A673 (cell line): ENCODE data around the gene CYTH3. TPM values are rescaled to one million over a fixed set of nuclear protein-coding genes. Genes with fewer than 3 reads are reported as not detected.

Experiments used
- BruUV-seq: library from RNA; stranded (reverse); fragments of 400-500 nt; replicated peaks from 2 replicates; lab custom pipeline; 2021; lab: Mats Ljungman, UMichigan
- CTCF ChIA-PET: fragments of 300-600 bp; sonication (Branson Sonifier 250); formaldehyde crosslinking; loops from one replicate; lab custom pipeline; 2022; ENCODE audit warnings: antibody characterized with exemption; lab: Charles Lee
- POLR2A ChIA-PET: fragments of 300-600 bp; sonication (Branson Sonifier 250); formaldehyde crosslinking; loops from one replicate; lab custom pipeline; 2022; ENCODE audit warnings: antibody characterized with exemption; ENCODE audit not compliant: low non-redundant PET; lab: Charles Lee
- DNase-seq: peaks from one replicate; pipeline ENCODE4 v3.0.0-alpha.2; 2015; ENCODE audit warnings: low spot score
- H3K27ac ChIP-seq: fragments of 200-600 bp; sonication (generic); 2 replicates; pipeline ENCODE4 v1.5.1; 2016; ENCODE audit warnings: mixed run types, low read depth, mild to moderate bottlenecking, mixed read lengths, antibody characterized with exemption, low read length; ENCODE audit not compliant: poor library complexity, severe bottlenecking
- H3K27me3 ChIP-seq: fragments of 200-600 bp; sonication (generic); replicated peaks from 2 replicates; pipeline ENCODE4 v1.6.1; 2017; ENCODE audit warnings: mixed run types, low read depth, mild to moderate bottlenecking, mixed read lengths, antibody characterized with exemption, low read length; ENCODE audit not compliant: insufficient read depth, poor library complexity
- H3K36me3 ChIP-seq: fragments of 200-600 bp; sonication (generic); 2 replicates; pipeline ENCODE4 v1.6.1; 2016; ENCODE audit warnings: mixed run types, mild to moderate bottlenecking, mixed read lengths, antibody characterized with exemption, low read length; ENCODE audit not compliant: insufficient read depth, poor library complexity, severe bottlenecking
- H3K4me1 ChIP-seq: fragments of 200-600 bp; sonication (generic); 2 replicates; pipeline ENCODE4 v1.6.1; 2017; ENCODE audit warnings: mixed run types, mild to moderate bottlenecking, mixed read lengths, antibody characterized with exemption, low read length; ENCODE audit not compliant: insufficient read depth, poor library complexity, severe bottlenecking
- H3K4me3 ChIP-seq: fragments of 200-600 bp; sonication (generic); 2 replicates; pipeline ENCODE4 v1.5.1; 2016; ENCODE audit warnings: low read depth, mixed run types, mild to moderate bottlenecking, mixed read lengths, low read length; ENCODE audit not compliant: poor library complexity, severe bottlenecking
- H3K9me3 ChIP-seq: fragments of 200-600 bp; sonication (generic); 2 replicates; pipeline ENCODE4 v1.6.1; 2016; ENCODE audit warnings: mixed run types, low read depth, mild to moderate bottlenecking, mixed read lengths, antibody characterized with exemption, low read length; ENCODE audit not compliant: poor library complexity, severe bottlenecking
- CTCF ChIP-seq: fragments of 300-800, 200-600 bp; sonication (generic); conservative IDR thresholded peaks from 2 replicates; pipeline ENCODE4 v1.5.1; 2017; ENCODE audit warnings: low read depth, mild to moderate bottlenecking, antibody characterized with exemption, low read length, moderate library complexity, mixed read lengths
- EZH2 ChIP-seq: fragments of 200-600 bp; sonication (generic); IDR thresholded peaks from 2 replicates; pipeline ENCODE4 v1.6.1; 2017; ENCODE audit warnings: borderline replicate concordance, low read depth, mild to moderate bottlenecking, mixed read lengths, antibody characterized with exemption, low read length; ENCODE audit not compliant: poor library complexity, severe bottlenecking
- intact Hi-C: fragments of 100-400 bp; cut with micrococcal nuclease; formaldehyde crosslinking; loops from one replicate; pipeline ENCODE4 v1.10.0; 2022; ENCODE audit not compliant: unreplicated experiment
- total RNA-seq: library from RNA; stranded (reverse); gene quantifications from 2 replicates; pipeline ENCODE4 v1.2.3, GENCODE V29; 2021

Gene CYTH3
- total RNA-seq, 1 experiment from 2014 or later, result 20.2 TPM

- BruUV-seq, result no TSS peak
- H3K27me3 ChIP-seq, result no peaks in the 10 kb centered on the region
- H3K36me3 ChIP-seq, result no peaks in the 10 kb centered on the region
- peaks cover 6% of the 10 kb centered on the region for H3K4me1 ChIP-seq
- no peak for DNase-seq
- TF ChIP-seq EZH2 (no peak), CTCF (no peak)
- H3K4me3 ChIP-seq, result no peak overlapping the region
- no peaks in the 10 kb centered on the region for H3K9me3 ChIP-seq
- intact Hi-C loops, result no loop called here
- H3K27ac ChIP-seq, result no peak overlapping the region
- ChIA-PET CTCF (interaction anchor here (0.6 kb wide), 1 partner anchor 83 kb away, joined by 4 read pairs; no protein-coding TSS in a partner anchor), POLR2A (interaction anchor here (0.7 kb wide), 1 partner anchor 191 kb away, joined by 9 read pairs; no protein-coding TSS in a partner anchor)
These were observed 66.3 kb downstream of the CYTH3 start for GRCh38 chr7:6205971-6206660.

GRCh38 chr7:6203381-6203780 lies 69.0 kb downstream of the CYTH3 start:
- TF ChIP-seq CTCF, result no peak
- no peak for TF ChIP-seq EZH2
- no peak overlapping the region for H3K4me3 ChIP-seq
- peaks cover 6% of the 10 kb centered on the region for H3K4me1 ChIP-seq
- POLR2A ChIA-PET, result interaction anchor here (0.6 kb wide), 1 partner anchor 52 kb away, joined by 3 read pairs; no protein-coding TSS in a partner anchor
- no peaks in the 10 kb centered on the region for H3K36me3 ChIP-seq
- CTCF ChIA-PET, result no interaction called here
- no TSS peak for BruUV-seq
- H3K9me3 ChIP-seq, result no peaks in the 10 kb centered on the region
- no peak overlapping the region for H3K27ac ChIP-seq
- no peaks in the 10 kb centered on the region for H3K27me3 ChIP-seq
- no peak for DNase-seq
- intact Hi-C loops, result no loop called here

GRCh38 chr7:6202117-6202516 lies 70.3 kb downstream of the CYTH3 start:
- DNase-seq, result no peak
- H3K9me3 ChIP-seq, result no peaks in the 10 kb centered on the region
- BruUV-seq, result no TSS peak
- H3K27me3 ChIP-seq, result no peaks in the 10 kb centered on the region
- ChIA-PET POLR2A (no interaction called here), CTCF (no interaction called here)
- TF ChIP-seq CTCF, result no peak
- no peak for TF ChIP-seq EZH2
- intact Hi-C loops, result no loop called here
- H3K27ac ChIP-seq, result no peak overlapping the region
- peaks cover 6% of the 10 kb centered on the region for H3K4me1 ChIP-seq
- H3K36me3 ChIP-seq, result no peaks in the 10 kb centered on the region
- H3K4me3 ChIP-seq, result no peak overlapping the region
